PC-9 (cell line): ENCODE data around the gene OTOR.

Experiments used
- CTCF ChIP-seq: fragments of 200-600 bp; sonication (generic); conservative IDR thresholded peaks from 2 replicates; pipeline ENCODE4 v1.6.1; 2017; ENCODE audit warnings: mixed run types, antibody characterized with exemption, mild to moderate bottlenecking, moderate library complexity
- EZH2 ChIP-seq: fragments of 200-600 bp; sonication (generic); IDR thresholded peaks from 2 replicates; pipeline ENCODE4 v1.8.0; 2017; ENCODE audit warnings: antibody characterized with exemption, low read depth

- TF ChIP-seq CTCF (no peak), EZH2 (no peak)
These were observed 3.9 kb upstream of the OTOR start for GRCh38 chr20:16744178-16744807.
